Heart left ventricle (tissue), 13 donors: Measurements from ENCODE around the gene PPP1R12C.

Experiments used
- POLR2A ChIP-seq, 2 donors: fragments of 450-650 bp; IDR thresholded peaks; one replicate each; pipeline ENCODE4 v1.6.1; 2017; ENCODE audit warnings: antibody characterized with exemption in 2 of 2, mild to moderate bottlenecking in 2 of 2, moderate library complexity in 2 of 2
- TF ChIP-seq, protein P1 (sequence below), 12 donors: fragments of 200-600 bp; sonication (generic) in 4 of 12; IDR thresholded peaks; one replicate each; pipeline versions ENCODE4 v1.5.0 to v1.8.0; 2018 to 2022; ENCODE audit warnings: antibody characterized with exemption in 12 of 12, mild to moderate bottlenecking in 5 of 12
- donor health status: ischemic (EF 13 %, LVEDD 7.1; RV severe dilation, severe dysfunction).
- donor health status: DM: no; HTN: yes; CAD: no.
- donor health status: DM: no; HTN: no; CAD: no.
- donor health status: ischemic (EF 25% LVEDD 6.9; RV normal size, moderate dysfunction).
- donor health status: ischemic (EF 25% LVEDD 5.7; RV mildly dilated, moderate dysfunction).
- donor health status: ischemic (EF 35%, LVEDD 5.7; RV mildly dilated, moderate dysfunction).
- donor health status: nonischemic (EF 11% LVEDD 7.7; RV severe dilation, severe dysfunction).
- donor health status: DM: yes; HTN: yes; CAD: no.
- donor health status: PGD.
- donor health status: ischemic (EF 29% LVEDD 5.4; RV normal size, mild dysfunction).
- donor health status: nonischemic (EF 23%, LVEDD 6.1; RV moderate dilation, normal function).

DNA sequence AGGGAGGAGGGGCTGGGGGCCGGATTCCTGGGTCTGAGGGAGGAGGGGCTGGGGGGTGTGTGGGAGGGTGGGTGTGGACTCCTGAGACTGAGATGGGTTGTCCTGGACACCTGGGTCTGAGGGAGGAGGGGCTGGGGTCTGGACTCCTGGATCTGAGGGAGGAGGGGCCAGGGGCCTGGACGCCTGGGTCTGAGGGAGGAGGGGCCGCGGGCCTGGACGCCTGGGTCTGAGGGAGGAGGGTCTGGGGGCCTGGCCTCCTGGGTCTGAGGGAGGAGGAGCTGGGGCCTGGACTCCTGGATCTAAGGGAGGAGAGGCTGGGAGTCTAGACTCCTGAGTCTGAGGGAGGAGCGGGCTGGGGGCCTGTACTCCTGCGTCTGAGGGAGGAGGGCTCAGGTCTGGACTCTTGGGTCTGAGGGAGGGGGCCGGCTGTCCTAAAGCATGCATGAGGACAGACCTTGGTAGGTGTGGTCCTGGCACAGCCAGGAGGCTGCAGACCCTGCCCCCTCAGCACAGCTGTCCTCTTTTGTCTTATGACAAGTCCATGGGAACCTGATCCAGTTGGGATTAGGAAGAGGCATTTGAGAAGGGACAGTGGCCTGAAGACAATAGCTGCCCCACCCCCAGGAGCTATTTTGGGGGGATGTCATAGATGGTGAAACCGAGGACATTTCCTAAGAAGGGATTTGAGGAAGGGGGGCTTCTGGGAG lies 30.3 kb upstream of the PPP1R12C start:
- TF ChIP-seq, protein P1, sequence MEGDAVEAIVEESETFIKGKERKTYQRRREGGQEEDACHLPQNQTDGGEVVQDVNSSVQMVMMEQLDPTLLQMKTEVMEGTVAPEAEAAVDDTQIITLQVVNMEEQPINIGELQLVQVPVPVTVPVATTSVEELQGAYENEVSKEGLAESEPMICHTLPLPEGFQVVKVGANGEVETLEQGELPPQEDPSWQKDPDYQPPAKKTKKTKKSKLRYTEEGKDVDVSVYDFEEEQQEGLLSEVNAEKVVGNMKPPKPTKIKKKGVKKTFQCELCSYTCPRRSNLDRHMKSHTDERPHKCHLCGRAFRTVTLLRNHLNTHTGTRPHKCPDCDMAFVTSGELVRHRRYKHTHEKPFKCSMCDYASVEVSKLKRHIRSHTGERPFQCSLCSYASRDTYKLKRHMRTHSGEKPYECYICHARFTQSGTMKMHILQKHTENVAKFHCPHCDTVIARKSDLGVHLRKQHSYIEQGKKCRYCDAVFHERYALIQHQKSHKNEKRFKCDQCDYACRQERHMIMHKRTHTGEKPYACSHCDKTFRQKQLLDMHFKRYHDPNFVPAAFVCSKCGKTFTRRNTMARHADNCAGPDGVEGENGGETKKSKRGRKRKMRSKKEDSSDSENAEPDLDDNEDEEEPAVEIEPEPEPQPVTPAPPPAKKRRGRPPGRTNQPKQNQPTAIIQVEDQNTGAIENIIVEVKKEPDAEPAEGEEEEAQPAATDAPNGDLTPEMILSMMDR (IDR thresholded peaks at IDR 0.05) = no peak
- no peak for TF ChIP-seq POLR2A (IDR thresholded peaks at IDR 0.05)
